WI38 (cell line): ENCODE data around the gene HES6.

Source experiments
- H3K4me3 ChIP-seq: 2 replicates; pipeline ENCODE4 v1.5.1; 2011; ENCODE audit warnings: low read depth, mild to moderate bottlenecking, control low read depth, low read length
- TF ChIP-seq, protein P1 (sequence below): IDR thresholded peaks from 2 replicates; pipeline ENCODE4 v1.5.1; 2012; ENCODE audit warnings: low read depth, mild to moderate bottlenecking, control low read depth, low read length

HES6 gene

DNA sequence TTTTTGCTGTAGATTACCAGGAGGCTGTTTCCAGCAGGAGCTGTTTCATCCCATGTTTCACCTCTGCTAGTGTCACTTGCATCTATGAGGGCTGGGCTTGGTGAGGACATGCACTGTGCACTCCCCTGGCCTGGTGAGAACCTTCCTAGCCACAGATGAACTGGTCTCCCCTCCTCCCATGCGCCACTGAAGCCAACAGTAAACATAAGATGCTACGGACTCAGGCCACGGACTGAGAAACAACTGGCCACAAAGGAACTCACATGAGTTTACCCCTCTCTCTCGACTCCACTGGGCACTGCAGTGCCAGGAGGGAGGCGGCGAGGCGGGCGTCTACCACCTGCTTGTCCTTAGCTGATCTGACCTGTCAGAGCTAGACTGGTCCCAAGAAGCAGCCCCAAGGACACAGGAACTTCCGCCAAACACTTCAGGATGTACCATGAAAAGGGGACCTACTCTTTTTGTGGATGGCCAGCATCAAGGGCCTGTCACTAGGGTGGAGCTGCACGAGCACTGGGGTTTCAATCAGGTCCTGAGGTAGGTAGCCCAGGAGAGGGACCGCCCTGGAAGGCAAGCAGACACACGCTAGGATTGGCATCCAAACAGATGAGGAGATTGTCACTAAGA lies 22.8 kb upstream of the HES6 start:
- TF ChIP-seq, protein P1, sequence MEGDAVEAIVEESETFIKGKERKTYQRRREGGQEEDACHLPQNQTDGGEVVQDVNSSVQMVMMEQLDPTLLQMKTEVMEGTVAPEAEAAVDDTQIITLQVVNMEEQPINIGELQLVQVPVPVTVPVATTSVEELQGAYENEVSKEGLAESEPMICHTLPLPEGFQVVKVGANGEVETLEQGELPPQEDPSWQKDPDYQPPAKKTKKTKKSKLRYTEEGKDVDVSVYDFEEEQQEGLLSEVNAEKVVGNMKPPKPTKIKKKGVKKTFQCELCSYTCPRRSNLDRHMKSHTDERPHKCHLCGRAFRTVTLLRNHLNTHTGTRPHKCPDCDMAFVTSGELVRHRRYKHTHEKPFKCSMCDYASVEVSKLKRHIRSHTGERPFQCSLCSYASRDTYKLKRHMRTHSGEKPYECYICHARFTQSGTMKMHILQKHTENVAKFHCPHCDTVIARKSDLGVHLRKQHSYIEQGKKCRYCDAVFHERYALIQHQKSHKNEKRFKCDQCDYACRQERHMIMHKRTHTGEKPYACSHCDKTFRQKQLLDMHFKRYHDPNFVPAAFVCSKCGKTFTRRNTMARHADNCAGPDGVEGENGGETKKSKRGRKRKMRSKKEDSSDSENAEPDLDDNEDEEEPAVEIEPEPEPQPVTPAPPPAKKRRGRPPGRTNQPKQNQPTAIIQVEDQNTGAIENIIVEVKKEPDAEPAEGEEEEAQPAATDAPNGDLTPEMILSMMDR, result no peak
- no peak overlapping the region for H3K4me3 ChIP-seq

- no peak overlapping the region for H3K4me3 ChIP-seq
- TF ChIP-seq, protein P1, result no peak
Measured at GRCh38 chr2:238261718-238262375, 22.0 kb upstream of the HES6 start.

DNA sequence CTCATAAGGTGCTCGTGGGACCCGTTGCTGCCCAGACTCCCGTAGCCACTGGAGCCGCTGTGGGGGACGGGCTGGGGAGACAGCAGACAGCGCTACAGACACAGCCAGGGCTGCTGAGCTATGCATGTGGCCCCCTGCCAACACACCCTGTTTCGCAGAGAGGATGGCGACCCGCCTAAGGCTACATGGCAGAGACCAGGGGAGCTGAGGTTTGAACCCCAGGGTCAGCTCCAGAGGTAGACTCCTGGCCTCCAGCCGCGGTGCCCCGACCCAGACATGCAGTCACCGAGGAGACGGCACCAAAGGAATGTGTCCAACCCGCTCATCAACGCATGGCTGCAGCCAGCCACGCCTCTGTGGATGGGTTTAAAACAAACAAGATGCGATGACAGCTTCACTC lies 21.0 kb upstream of the HES6 start:
- H3K4me3 ChIP-seq, result no peak overlapping the region
- TF ChIP-seq, protein P1, result no peak

DNA sequence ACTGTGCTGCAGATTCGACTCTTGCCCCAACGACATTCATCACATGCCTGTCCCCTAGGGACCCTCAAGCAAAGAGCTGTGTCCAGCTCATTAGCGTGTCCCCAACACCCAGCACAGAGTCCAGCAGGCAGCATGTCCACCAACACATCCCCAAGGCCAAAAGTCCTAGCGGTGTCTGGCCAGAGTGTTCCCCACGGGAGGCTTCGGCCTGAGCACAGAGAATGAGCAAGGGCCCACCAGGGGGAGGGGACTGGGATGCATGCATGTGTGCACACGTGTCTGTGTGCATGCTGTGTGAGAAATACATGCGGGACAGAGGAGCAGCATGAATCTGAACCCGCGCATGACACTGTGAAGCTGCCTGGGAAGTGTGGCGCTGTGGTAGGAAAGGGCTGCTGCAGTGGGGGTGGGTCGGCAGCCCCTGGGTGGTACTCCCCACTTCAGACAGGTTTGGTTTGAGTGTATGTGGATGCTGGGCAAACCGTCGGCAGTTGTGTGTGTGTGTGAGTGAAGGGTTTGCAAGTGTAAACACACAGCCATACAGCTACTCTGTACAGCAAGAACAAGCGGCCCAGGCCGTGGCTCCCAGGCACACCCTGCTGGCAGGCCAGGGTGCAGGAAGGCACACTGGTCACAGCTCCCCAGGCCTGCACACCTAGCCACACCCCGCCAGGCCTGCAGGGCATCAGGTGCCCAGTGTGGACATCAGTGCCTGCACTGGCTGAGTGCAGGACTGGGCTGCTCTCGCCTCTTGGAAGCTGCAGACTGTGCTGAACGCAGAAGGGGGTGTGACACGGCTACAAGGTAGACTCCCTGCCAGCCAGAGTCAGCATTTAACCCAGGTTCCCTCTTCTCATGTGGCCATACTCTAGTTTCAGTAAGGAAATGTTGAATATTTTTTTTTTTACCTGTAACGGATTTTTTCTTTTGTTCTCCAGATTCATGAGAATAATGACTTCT lies 19.5 kb upstream of the HES6 start:
- TF ChIP-seq, protein P1, result 0 out of 2 replicates have a peak, but pooled peaks have one; percentile 5
- H3K4me3 ChIP-seq, result no peak overlapping the region

GRCh38 chr2:238257786-238258700 lies 18.2 kb upstream of the HES6 start:
- TF ChIP-seq, protein P1, result no peak

DNA sequence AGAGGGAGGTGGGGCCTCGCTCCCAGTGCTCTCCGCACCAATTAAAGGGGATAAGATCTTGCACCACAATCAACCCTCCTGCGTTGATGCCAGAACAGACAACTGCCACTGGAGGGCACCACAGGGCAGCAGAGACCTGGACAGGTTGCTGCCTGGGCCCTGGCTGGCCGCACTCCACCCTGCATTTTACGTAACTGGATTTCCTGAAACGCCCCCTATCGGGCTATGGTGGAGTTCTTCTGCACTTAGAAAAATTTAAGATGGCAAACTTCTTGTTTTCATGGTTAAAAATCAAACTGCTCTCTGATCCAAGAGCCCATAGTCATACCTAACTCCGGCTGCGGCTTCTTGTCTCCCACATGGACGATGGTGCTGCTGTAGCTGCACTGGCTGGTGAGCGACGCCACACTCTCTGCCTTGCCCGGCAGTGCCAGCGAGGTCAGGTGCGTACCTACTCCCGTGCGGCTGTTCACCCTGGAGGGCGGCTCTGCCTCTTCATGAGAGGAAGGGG lies 16.8 kb upstream of the HES6 start:
- H3K4me3 ChIP-seq, result no peak overlapping the region
- TF ChIP-seq, protein P1, result peak; percentile 65

More at GRCh38 chr2:238257786-238258700, 18.2 kb upstream of the HES6 start:
- no peak overlapping the region for H3K4me3 ChIP-seq
